SK-N-MC (cell line): Measurements from ENCODE around the gene TUBB6.

Experiments used
- DNase-seq: peaks from one replicate; pipeline ENCODE4 v3.0.0-alpha.2; 2011; ENCODE audit warnings: low read depth, low spot score
- H3K27ac ChIP-seq: fragments of 200-600 bp; sonication (generic); 2 replicates; pipeline ENCODE4 v1.5.1; 2016; ENCODE audit warnings: mixed run types
- H3K36me3 ChIP-seq: fragments of 200-600 bp; sonication (generic); 2 replicates; pipeline ENCODE4 v1.6.1; 2017; ENCODE audit warnings: antibody characterized with exemption, low read length, mixed read lengths; ENCODE audit not compliant: insufficient read depth
- H3K4me3 ChIP-seq: fragments of 200-600 bp; sonication (generic); 2 replicates; pipeline ENCODE4 v1.5.1; 2016
- H3K9ac ChIP-seq: fragments of 200-600 bp; sonication (generic); 2 replicates; pipeline ENCODE4 v1.8.0; 2017; ENCODE audit warnings: mixed run types, mixed read lengths; ENCODE audit not compliant: insufficient read length
- H3K9me3 ChIP-seq: fragments of 200-600 bp; sonication (generic); 2 replicates; pipeline ENCODE4 v1.6.1; 2017; ENCODE audit warnings: low read depth, mild to moderate bottlenecking, antibody characterized with exemption, low read length, moderate library complexity, mixed read lengths
- EZH2 ChIP-seq: fragments of 200-600 bp; sonication (generic); IDR thresholded peaks from one replicate; pipeline ENCODE4 v1.6.1; 2017; ENCODE audit warnings: antibody characterized with exemption
- FOXP2 ChIP-seq: optimal IDR thresholded peaks from 2 replicates; pipeline ENCODE3; 2011; ENCODE audit warnings: mild to moderate bottlenecking, moderate library complexity; ENCODE audit not compliant: insufficient read depth; ENCODE audit errors: extremely low read length, control extremely low read depth
- POLR2AphosphoS5 ChIP-seq: IDR thresholded peaks from 2 replicates; pipeline ENCODE4 v1.6.1; 2012; ENCODE audit warnings: mild to moderate bottlenecking, low read depth, low read length, borderline replicate concordance

TUBB6 gene

DNA sequence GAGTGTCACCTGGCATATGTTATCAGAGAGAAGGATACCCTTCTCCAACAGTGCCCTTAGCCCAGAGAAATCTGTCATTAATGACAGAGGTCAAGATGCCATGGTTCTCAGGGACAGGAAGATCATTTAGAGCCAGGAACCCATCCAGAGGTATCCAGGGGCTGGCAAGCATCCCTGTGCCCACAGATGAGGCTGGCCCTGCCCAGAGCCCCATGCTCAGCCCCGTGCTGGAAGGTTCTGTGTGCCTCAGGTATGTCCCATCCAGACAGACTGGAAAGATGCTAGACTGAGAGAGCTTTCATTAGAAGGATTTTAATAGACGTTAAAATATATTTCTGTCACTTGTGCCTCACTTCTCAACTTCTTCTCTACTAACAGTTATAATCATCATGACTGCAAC is 8.2 kb upstream of the TUBB6 start:
- Histone ChIP-seq H3K9me3 (no peaks in the 10 kb centered on the region), H3K36me3 (no peaks in the 10 kb centered on the region), H3K4me3 (no peak overlapping the region), H3K9ac (no peak overlapping the region), H3K27ac (peak overlapping the region; percentile 91)
- TF ChIP-seq POLR2AphosphoS5, result no peak
- no peak for TF ChIP-seq FOXP2
- no peak for TF ChIP-seq EZH2
- DNase-seq, result no peak

DNA sequence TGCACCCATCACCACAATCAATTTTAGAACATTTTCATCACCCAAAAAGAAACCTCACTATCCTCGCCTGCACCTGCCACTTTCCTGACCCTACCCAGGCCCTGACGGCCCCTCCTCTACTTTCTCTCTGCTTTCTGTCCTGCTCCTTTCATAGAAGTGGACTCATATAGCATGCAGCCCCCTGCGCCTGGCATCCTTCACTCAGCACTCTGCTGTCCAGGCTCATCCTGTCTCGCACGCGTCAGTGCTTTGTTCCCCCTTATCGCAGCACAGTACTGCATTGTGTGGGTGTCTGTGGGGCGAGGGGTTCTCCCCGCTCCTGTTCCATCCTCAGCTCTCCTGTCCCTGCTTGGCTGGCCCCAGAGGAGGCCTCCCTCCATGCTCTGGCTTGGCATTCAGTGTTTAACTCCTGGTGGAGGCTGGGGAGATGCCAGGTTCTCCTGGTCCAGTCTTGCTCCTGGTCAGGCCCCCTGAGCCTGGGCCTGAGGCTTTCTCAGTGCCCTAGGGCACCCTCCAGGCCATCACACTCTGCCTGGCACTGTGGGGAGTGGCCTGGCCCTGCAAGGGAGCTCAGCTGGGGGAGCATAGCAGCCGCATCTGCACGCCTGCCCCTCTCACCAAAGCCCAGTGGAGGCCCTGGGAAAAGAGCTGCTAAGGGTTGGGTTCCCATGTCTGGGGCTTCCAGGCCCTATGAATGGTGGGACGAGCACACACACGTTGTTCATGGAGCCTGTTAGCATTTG is 6.6 kb upstream of the TUBB6 start:
- no peaks in the 10 kb centered on the region for H3K36me3 ChIP-seq

DNA sequence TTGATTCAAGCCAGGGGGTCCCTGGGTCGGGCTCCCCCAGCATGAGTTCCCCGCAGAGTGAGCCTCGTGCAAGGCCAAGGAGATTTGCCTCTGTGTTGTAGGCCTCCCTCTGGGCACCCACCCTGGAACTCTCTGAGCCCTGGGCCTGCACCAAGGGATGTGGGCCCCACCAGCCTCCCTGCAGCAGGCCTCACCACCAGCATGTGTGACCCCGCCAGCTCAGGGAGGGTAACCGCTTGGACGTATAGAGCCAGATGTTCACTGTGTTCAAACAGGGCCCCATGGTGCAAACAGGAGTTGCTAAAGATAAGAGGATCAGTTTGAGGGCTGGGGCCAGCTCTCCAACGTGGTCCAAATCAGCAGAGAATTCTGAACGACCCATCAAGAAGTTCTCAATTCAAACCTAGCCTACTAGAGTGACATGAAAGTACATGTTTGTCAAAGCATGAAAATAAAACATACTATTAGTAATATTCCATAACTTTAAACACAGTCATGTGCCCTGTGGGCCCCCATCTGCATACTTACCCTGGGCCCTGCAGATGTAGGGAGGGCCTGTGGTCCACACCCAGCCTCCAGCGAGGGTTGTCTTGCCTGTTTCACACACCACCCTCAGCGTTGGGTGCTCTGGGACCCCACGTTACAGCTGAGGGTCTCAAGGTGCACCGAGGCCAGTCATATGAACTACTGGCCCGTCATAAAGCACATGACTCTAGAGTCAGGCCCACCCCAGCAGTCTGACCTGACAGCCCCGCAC is 5.5 kb upstream of the TUBB6 start:
- no peak for TF ChIP-seq FOXP2
- TF ChIP-seq POLR2AphosphoS5, result no peak
- no peak for TF ChIP-seq EZH2
- no peaks in the 10 kb centered on the region for H3K9me3 ChIP-seq
- DNase-seq, result no peak
- no peak overlapping the region for H3K4me3 ChIP-seq
- H3K36me3 ChIP-seq, result no peaks in the 10 kb centered on the region
- H3K27ac ChIP-seq, result no peak overlapping the region
- H3K9ac ChIP-seq, result no peak overlapping the region

More for the DNA sequence above, 6.6 kb upstream of the TUBB6 start:
- H3K9ac ChIP-seq, result no peak overlapping the region
- H3K27ac ChIP-seq, result no peak overlapping the region
- no peak overlapping the region for H3K4me3 ChIP-seq
- no peak for DNase-seq
- no peaks in the 10 kb centered on the region for H3K9me3 ChIP-seq
- TF ChIP-seq FOXP2, result no peak
- TF ChIP-seq EZH2, result no peak
- TF ChIP-seq POLR2AphosphoS5, result no peak

DNA sequence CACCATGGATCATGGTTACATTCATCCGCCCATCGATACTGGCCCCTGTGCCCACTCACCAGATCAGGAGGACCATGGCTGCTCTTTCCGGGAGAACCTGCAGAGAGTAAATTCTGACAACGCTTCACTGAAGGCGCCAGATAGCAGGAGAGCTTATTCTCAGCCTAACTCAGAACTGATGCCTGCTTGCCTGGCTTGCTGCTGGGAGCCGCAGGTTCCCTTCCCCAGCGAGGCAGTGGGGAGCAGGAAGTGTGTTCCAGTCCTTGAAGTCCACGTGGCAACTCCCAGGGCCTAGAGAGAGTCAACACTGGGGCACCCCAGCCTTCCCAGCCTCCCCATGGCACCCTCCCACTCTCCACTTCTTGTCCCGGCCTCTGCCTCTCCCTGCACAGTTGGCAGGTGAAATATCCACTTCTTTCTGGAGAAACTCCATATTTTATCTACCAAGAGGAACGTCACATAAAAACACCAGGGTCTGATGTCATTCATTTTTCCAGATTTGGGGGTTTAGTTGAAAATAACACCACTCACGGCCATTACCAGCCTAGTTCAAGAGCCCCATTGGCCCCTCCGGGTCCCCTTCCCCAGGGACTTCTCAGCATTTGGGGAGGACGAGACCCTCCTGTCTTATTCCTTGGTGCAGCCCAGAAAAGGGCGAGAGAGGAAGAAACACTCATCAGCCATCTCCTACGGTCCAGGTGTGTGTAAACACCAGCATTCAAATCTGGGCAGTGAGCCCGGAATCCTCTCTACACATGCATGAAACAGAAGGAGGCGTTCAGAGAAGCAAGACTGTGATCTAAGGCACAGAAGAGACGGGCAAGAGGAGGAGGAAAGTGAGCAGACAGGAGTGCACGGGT is 3.5 kb upstream of the TUBB6 start:
- Histone ChIP-seq H3K27ac (no peak overlapping the region), H3K9me3 (no peaks in the 10 kb centered on the region), H3K4me3 (no peak overlapping the region), H3K36me3 (peaks cover 3% of the 10 kb centered on the region), H3K9ac (no peak overlapping the region)
- DNase-seq, result no peak
- TF ChIP-seq POLR2AphosphoS5 (no peak), EZH2 (no peak), FOXP2 (no peak)

DNA sequence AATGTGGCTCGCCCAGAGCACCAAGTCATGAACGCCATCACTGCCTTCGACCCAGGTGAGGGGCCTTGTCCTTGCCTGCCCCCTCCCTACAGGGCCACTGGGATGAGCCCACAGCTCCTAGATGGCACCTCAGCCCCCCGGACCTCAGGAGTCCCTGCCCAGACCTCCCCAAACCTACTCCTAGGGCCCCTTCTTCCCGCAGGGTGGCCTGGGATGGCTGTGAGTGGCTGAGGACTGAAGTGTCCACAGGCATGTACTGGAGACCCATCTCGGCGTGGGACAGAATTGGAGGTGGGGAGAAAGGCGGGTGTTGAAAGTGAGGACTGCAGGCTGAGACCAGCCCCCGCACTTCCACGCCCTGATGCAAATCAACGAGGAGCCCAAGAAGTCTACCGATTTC is 2.8 kb upstream of the TUBB6 start:
- Histone ChIP-seq H3K9me3 (no peaks in the 10 kb centered on the region), H3K4me3 (no peak overlapping the region), H3K9ac (no peak overlapping the region), H3K36me3 (peaks cover 10% of the 10 kb centered on the region), H3K27ac (no peak overlapping the region)
- TF ChIP-seq EZH2 (no peak), FOXP2 (no peak), POLR2AphosphoS5 (no peak)
- no peak for DNase-seq

DNA sequence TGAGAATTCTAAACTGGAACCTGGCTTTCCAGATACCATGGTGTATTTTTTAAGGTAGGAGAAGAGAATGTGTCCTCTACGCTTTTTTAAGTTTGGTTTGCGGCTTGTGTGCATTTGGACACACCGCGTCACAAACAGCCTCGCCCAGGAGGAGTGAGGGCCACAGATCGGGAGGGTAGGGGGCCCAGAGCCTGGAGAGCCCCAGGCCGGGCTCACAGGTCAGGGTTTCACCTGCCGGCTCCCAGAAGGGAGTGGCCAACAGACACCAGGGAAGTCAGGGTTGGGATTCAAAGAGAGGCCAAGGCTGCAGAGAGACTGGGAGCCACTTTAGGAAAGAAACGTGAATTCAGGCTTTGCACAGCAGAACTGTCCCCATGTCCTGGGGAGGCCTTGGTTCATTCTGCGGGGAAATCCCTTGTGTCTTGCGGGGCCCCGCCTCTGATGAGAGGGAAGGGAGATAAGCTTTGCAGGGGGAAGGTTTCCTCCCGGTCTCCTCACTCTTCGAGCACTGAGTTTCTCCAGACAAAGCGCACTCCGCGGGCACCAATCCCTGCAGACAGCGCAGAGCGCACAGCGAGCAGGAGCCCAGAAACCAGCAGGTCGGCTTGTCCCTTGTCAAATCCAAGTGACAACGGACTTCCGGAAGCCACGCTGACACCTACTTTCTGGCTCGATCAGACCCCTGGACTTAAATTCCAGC is 2.0 kb upstream of the TUBB6 start:
- Histone ChIP-seq H3K9me3 (peaks cover 5% of the 10 kb centered on the region; the same call in 1 of the 2 replicates), H3K27ac (no peak overlapping the region), H3K9ac (no peak overlapping the region), H3K36me3 (peaks cover 18% of the 10 kb centered on the region), H3K4me3 (peak overlapping the region; percentile 92; the same call in 1 of the 2 replicates)
- DNase-seq, result no peak
- TF ChIP-seq EZH2 (no peak), FOXP2 (no peak), POLR2AphosphoS5 (no peak)

DNA sequence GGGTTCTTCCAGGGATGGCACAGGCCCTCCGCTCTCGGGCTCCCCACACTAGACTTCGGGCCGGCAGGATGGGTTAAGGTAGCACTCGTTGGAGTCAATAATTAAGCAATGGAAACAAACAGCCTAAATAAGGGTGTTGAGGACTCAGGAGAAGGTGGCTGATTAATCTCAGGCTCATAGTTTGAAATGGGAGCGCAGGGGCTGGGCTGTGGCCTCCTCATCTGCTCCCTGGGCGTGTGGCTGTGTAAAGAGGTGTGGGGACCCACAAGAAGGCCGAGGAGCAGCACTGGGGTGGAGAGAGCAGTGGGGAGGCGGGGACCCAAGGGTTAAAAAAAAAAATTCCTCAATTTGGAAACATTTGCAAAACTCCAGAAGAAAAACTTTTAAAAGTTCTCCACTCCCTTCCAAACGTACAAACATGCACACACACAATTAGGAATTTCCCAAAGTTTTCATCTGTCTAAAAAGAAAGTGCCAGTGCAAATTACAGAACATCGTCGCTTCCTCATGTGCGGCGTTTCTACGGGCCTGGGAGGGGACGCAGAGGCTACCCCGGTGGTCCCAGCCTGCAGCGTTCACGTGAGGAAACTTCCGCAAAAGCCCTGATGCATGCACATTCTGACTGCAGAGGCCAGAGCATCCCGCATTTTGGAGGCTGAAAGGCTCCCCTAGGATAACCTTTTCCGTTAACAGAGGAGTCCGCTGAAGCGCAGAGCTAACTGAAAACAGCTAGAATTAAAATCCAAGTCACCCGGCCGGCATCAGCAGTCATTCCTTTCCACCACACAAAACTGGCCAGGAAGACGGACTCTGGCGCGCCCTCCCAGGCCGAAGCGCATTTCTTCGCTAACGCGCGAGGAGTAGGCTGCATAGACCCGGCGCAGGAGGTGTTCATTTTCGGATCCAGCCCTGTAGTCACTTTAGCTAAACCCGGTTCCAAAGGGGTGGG is 1.0 kb upstream of the TUBB6 start:
- Histone ChIP-seq H3K27ac (peak overlapping the region; percentile 70), H3K4me3 (peak overlapping the region; percentile 92), H3K9me3 (peaks cover 12% of the 10 kb centered on the region), H3K9ac (peak overlapping the region; percentile 62), H3K36me3 (peaks cover 28% of the 10 kb centered on the region)
- no peak for DNase-seq
- no peak for TF ChIP-seq EZH2
- no peak for TF ChIP-seq POLR2AphosphoS5
- no peak for TF ChIP-seq FOXP2
